GM18951 (cell line): ENCODE data around the gene SIK3.

ENCODE experiments used
- POLR2A ChIP-seq: IDR thresholded peaks from 4 replicates; pipeline ENCODE4 v1.6.1; 2011; ENCODE audit warnings: mild to moderate bottlenecking; ENCODE audit not compliant: insufficient read length, insufficient read depth; ENCODE audit errors: extremely low read depth
- in situ Hi-C: fragments of 300-500 bp; cut with MboI; formaldehyde crosslinking; loops from one replicate; pipeline ENCODE4 v1.12.0; 2022; ENCODE audit warnings: low sequenced_read_pairs, mixed read lengths, inconsistent platforms; ENCODE audit not compliant: unreplicated experiment

SIK3 gene

GRCh38 chr11:117097014-117097388 is 1.2 kb downstream of the SIK3 start:
- no peak for TF ChIP-seq POLR2A
- in situ Hi-C loops = no loop called here

GRCh38 chr11:117096201-117096991 is 1.8 kb downstream of the SIK3 start:
- in situ Hi-C loops = no loop called here
- no peak for TF ChIP-seq POLR2A

- no peak for TF ChIP-seq POLR2A
- in situ Hi-C loops = no loop called here
Observed at GRCh38 chr11:117095284-117096161, 2.7 kb downstream of the SIK3 start.

GRCh38 chr11:117094776-117095175 is 3.5 kb downstream of the SIK3 start:
- TF ChIP-seq POLR2A = no peak
- in situ Hi-C loops = no loop called here

- in situ Hi-C loops = no loop called here
- no peak for TF ChIP-seq POLR2A
Observed at GRCh38 chr11:117092951-117093590, 5.2 kb downstream of the SIK3 start.

- in situ Hi-C loops = no loop called here
- TF ChIP-seq POLR2A = no peak
Observed at GRCh38 chr11:117091753-117092477, 6.3 kb downstream of the SIK3 start.

GRCh38 chr11:117090111-117090706 is 8.0 kb downstream of the SIK3 start:
- TF ChIP-seq POLR2A = no peak
- in situ Hi-C loops = no loop called here

GRCh38 chr11:117089685-117090084 is 8.5 kb downstream of the SIK3 start:
- no peak for TF ChIP-seq POLR2A
- in situ Hi-C loops = no loop called here

GRCh38 chr11:117087446-117087845 is 10.8 kb downstream of the SIK3 start:
- no peak for TF ChIP-seq POLR2A
- in situ Hi-C loops = no loop called here

GRCh38 chr11:117084992-117085391 is 13.2 kb downstream of the SIK3 start:
- in situ Hi-C loops = no loop called here

GRCh38 chr11:117083011-117083935 is 15.0 kb downstream of the SIK3 start:
- in situ Hi-C loops = no loop called here
- no peak for TF ChIP-seq POLR2A

More at GRCh38 chr11:117084992-117085391, 13.2 kb downstream of the SIK3 start:
- no peak for TF ChIP-seq POLR2A

GRCh38 chr11:117081908-117082307 is 16.3 kb downstream of the SIK3 start:
- in situ Hi-C loops = no loop called here
- TF ChIP-seq POLR2A = no peak

- in situ Hi-C loops = no loop called here
- no peak for TF ChIP-seq POLR2A
Observed at GRCh38 chr11:117080370-117080769, 17.9 kb downstream of the SIK3 start.
